Measurements from ENCODE around the gene NUDT12. TPM values are rescaled to one million over a fixed set of nuclear protein-coding genes. Genes with fewer than 3 reads are reported as not detected.

Gene NUDT12
- total RNA-seq, 1 donor from 2014 or later, result 2.4 TPM

- intact Hi-C loops (cut with micrococcal nuclease), result no loop called here
- Mint-ChIP-seq H3K9me3 (no peaks in the 10 kb centered on the region), H3K27me3 (peaks cover 3% of the 10 kb centered on the region), H3K36me3 (ENCODE audit: low read depth) (no peaks in the 10 kb centered on the region), H3K4me1 (no peaks in the 10 kb centered on the region), H3K27ac (no peak overlapping the region), H3K4me3 (no peak overlapping the region)
- DNase-seq, result no peak
These were observed 6.9 kb upstream of the NUDT12 start for GRCh38 chr5:103569313-103570060.

- DNase-seq, result no peak
- intact Hi-C loops (cut with micrococcal nuclease), result no loop called here
- H3K4me3 Mint-ChIP-seq, result no peak overlapping the region
- H3K4me1 Mint-ChIP-seq, result peaks cover 9% of the 10 kb centered on the region
- H3K9me3 Mint-ChIP-seq, result peaks cover 3% of the 10 kb centered on the region
- H3K27ac Mint-ChIP-seq, result no peak overlapping the region
- H3K36me3 Mint-ChIP-seq (ENCODE audit: low read depth), result no peaks in the 10 kb centered on the region
- H3K27me3 Mint-ChIP-seq, result no peaks in the 10 kb centered on the region
These were observed 3.1 kb upstream of the NUDT12 start for GRCh38 chr5:103565719-103566118.

- H3K27me3 Mint-ChIP-seq, result no peaks in the 10 kb centered on the region
- intact Hi-C loops (cut with micrococcal nuclease), result no loop called here
- peak overlapping the region; percentile 89 for H3K4me3 Mint-ChIP-seq
- no peaks in the 10 kb centered on the region for H3K36me3 Mint-ChIP-seq (ENCODE audit: low read depth)
- H3K4me1 Mint-ChIP-seq, result peaks cover 9% of the 10 kb centered on the region
- peaks cover 3% of the 10 kb centered on the region for H3K9me3 Mint-ChIP-seq
- DNase-seq, result no peak
- H3K27ac Mint-ChIP-seq, result no peak overlapping the region
These were observed 720 bp downstream of the NUDT12 start for GRCh38 chr5:103561685-103562452.

- Mint-ChIP-seq H3K27me3 (no peaks in the 10 kb centered on the region), H3K36me3 (ENCODE audit: low read depth) (no peaks in the 10 kb centered on the region), H3K4me3 (no peak overlapping the region), H3K4me1 (peaks cover 9% of the 10 kb centered on the region), H3K27ac (no peak overlapping the region), H3K9me3 (peaks cover 3% of the 10 kb centered on the region)
- DNase-seq, result no peak
- intact Hi-C loops (cut with micrococcal nuclease), result no loop called here
These were observed 1.8 kb downstream of the NUDT12 start for GRCh38 chr5:103560826-103561225.

- DNase-seq, result no peak
- H3K9me3 Mint-ChIP-seq, result no peaks in the 10 kb centered on the region
- intact Hi-C loops (cut with micrococcal nuclease), result no loop called here
- H3K36me3 Mint-ChIP-seq (ENCODE audit: low read depth), result no peaks in the 10 kb centered on the region
- no peaks in the 10 kb centered on the region for H3K27me3 Mint-ChIP-seq
- H3K27ac Mint-ChIP-seq, result no peak overlapping the region
- H3K4me1 Mint-ChIP-seq, result no peaks in the 10 kb centered on the region
- H3K4me3 Mint-ChIP-seq, result no peak overlapping the region
These were observed 15.7 kb downstream of the NUDT12 start for GRCh38 chr5:103546858-103547257.

- Mint-ChIP-seq H3K4me1 (no peaks in the 10 kb centered on the region), H3K9me3 (no peaks in the 10 kb centered on the region), H3K27ac (no peak overlapping the region), H3K27me3 (no peaks in the 10 kb centered on the region), H3K4me3 (no peak overlapping the region), H3K36me3 (ENCODE audit: low read depth) (no peaks in the 10 kb centered on the region)
- no peak for DNase-seq
- intact Hi-C loops (cut with micrococcal nuclease), result no loop called here
These were observed 20.1 kb downstream of the NUDT12 start for GRCh38 chr5:103542441-103542840.

GRCh38 chr5:103541569-103541968 lies 21.0 kb downstream of the NUDT12 start:
- intact Hi-C loops (cut with micrococcal nuclease), result no loop called here
- no peak for DNase-seq
- Mint-ChIP-seq H3K27ac (no peak overlapping the region), H3K4me1 (no peaks in the 10 kb centered on the region), H3K36me3 (ENCODE audit: low read depth) (no peaks in the 10 kb centered on the region), H3K27me3 (no peaks in the 10 kb centered on the region), H3K9me3 (no peaks in the 10 kb centered on the region), H3K4me3 (no peak overlapping the region)

- Mint-ChIP-seq H3K4me1 (no peaks in the 10 kb centered on the region), H3K27ac (no peak overlapping the region), H3K27me3 (no peaks in the 10 kb centered on the region), H3K4me3 (no peak overlapping the region), H3K9me3 (no peaks in the 10 kb centered on the region), H3K36me3 (ENCODE audit: low read depth) (no peaks in the 10 kb centered on the region)
- intact Hi-C loops (cut with micrococcal nuclease), result no loop called here
- no peak for DNase-seq
These were observed 21.5 kb downstream of the NUDT12 start for GRCh38 chr5:103541114-103541513.

- Mint-ChIP-seq H3K4me1 (no peaks in the 10 kb centered on the region), H3K36me3 (ENCODE audit: low read depth) (no peaks in the 10 kb centered on the region), H3K27ac (no peak overlapping the region), H3K4me3 (no peak overlapping the region), H3K9me3 (no peaks in the 10 kb centered on the region), H3K27me3 (peaks cover 2% of the 10 kb centered on the region)
- intact Hi-C loops (cut with micrococcal nuclease), result no loop called here
- DNase-seq, result no peak
These were observed 22.9 kb downstream of the NUDT12 start for GRCh38 chr5:103539376-103540330.

GRCh38 chr5:103532086-103532734 lies 30.4 kb downstream of the NUDT12 start:
- intact Hi-C loops (cut with micrococcal nuclease), result no loop called here
- H3K4me3 Mint-ChIP-seq, result no peak overlapping the region
- no peak for DNase-seq
- no peak overlapping the region for H3K27ac Mint-ChIP-seq
- peaks cover 5% of the 10 kb centered on the region for H3K27me3 Mint-ChIP-seq
- H3K9me3 Mint-ChIP-seq, result no peaks in the 10 kb centered on the region
- H3K36me3 Mint-ChIP-seq (ENCODE audit: low read depth), result no peaks in the 10 kb centered on the region
- H3K4me1 Mint-ChIP-seq, result no peaks in the 10 kb centered on the region

- H3K4me1 Mint-ChIP-seq, result no peaks in the 10 kb centered on the region
- intact Hi-C loops (cut with micrococcal nuclease), result no loop called here
- peaks cover 5% of the 10 kb centered on the region for H3K27me3 Mint-ChIP-seq
- H3K27ac Mint-ChIP-seq, result no peak overlapping the region
- H3K9me3 Mint-ChIP-seq, result no peaks in the 10 kb centered on the region
- no peak overlapping the region for H3K4me3 Mint-ChIP-seq
- H3K36me3 Mint-ChIP-seq (ENCODE audit: low read depth), result no peaks in the 10 kb centered on the region
- no peak for DNase-seq
These were observed 36.2 kb downstream of the NUDT12 start for GRCh38 chr5:103526164-103526915.

GRCh38 chr5:103525361-103525760 lies 37.2 kb downstream of the NUDT12 start:
- Mint-ChIP-seq H3K27me3 (peaks cover 3% of the 10 kb centered on the region), H3K4me3 (no peak overlapping the region), H3K36me3 (ENCODE audit: low read depth) (no peaks in the 10 kb centered on the region), H3K4me1 (no peaks in the 10 kb centered on the region), H3K9me3 (no peaks in the 10 kb centered on the region), H3K27ac (no peak overlapping the region)
- intact Hi-C loops (cut with micrococcal nuclease), result no loop called here
- DNase-seq, result no peak

GRCh38 chr5:103523319-103523718 lies 39.3 kb downstream of the NUDT12 start:
- Mint-ChIP-seq H3K9me3 (no peaks in the 10 kb centered on the region), H3K27me3 (peaks cover 7% of the 10 kb centered on the region), H3K36me3 (ENCODE audit: low read depth) (no peaks in the 10 kb centered on the region), H3K27ac (no peak overlapping the region), H3K4me3 (no peak overlapping the region), H3K4me1 (no peaks in the 10 kb centered on the region)
- DNase-seq, result no peak
- intact Hi-C loops (cut with micrococcal nuclease), result no loop called here

Data from activated CD4-positive, alpha-beta T cell treated with anti-CD3 and anti-CD28 coated beads, Interleukin-2, amount 10 ng/mL, durations not matched to agents 24 days and 14 days (primary cell).